GM21786 (cell line): ENCODE measurements around the gene LPCAT1.
"Not testable (repeated sequence)": the region's sequence is repeated elsewhere in the genome, so short reads cannot be mapped to it uniquely, and the experiment has no call there.

ENCODE experiments used
- ATAC-seq: cut with Tn5 transposase; IDR thresholded peaks from one replicate; pipeline ENCODE4 v1.9.1; 2021; ENCODE audit not compliant: unreplicated experiment

LPCAT1 gene

GRCh38 chr5:1523480-1523792, 324 bp downstream of the LPCAT1 start:
- ATAC-seq = peak; percentile 7

GRCh38 chr5:1522601-1523479, 920 bp downstream of the LPCAT1 start:
- no peak for ATAC-seq

GRCh38 chr5:1521671-1522600, 1.8 kb downstream of the LPCAT1 start:
- ATAC-seq = no peak

- no peak for ATAC-seq
Measured at GRCh38 chr5:1520791-1521453, 2.8 kb downstream of the LPCAT1 start.

GRCh38 chr5:1519631-1520210, 4.0 kb downstream of the LPCAT1 start:
- no peak for ATAC-seq

- ATAC-seq = no peak
Measured at GRCh38 chr5:1517838-1518237, 5.9 kb downstream of the LPCAT1 start.

GRCh38 chr5:1516615-1517601, 6.9 kb downstream of the LPCAT1 start:
- no peak for ATAC-seq

- ATAC-seq = no peak
Measured at GRCh38 chr5:1515921-1516571, 7.7 kb downstream of the LPCAT1 start.

- ATAC-seq = no peak
Measured at GRCh38 chr5:1515311-1515920, 8.3 kb downstream of the LPCAT1 start.

GRCh38 chr5:1514819-1515310, 8.9 kb downstream of the LPCAT1 start:
- not testable (repeated sequence) for ATAC-seq

- ATAC-seq = no peak
Measured at GRCh38 chr5:1514027-1514818, 9.5 kb downstream of the LPCAT1 start.

- no peak for ATAC-seq
Measured at GRCh38 chr5:1513326-1514026, 10.3 kb downstream of the LPCAT1 start.

- ATAC-seq = no peak
Measured at GRCh38 chr5:1512541-1513291, 11.0 kb downstream of the LPCAT1 start.

- ATAC-seq = peak; percentile 44
Measured at GRCh38 chr5:1511651-1512540, 11.9 kb downstream of the LPCAT1 start.

GRCh38 chr5:1511048-1511447, 12.7 kb downstream of the LPCAT1 start:
- ATAC-seq = no peak

- no peak for ATAC-seq
Measured at GRCh38 chr5:1510631-1511030, 13.1 kb downstream of the LPCAT1 start.
